IgD-negative memory B cell (primary cell): ENCODE data around the gene OARD1. TPM values are rescaled to one million over a fixed set of nuclear protein-coding genes. Genes with fewer than 3 reads are reported as not detected.

Experiments
- H3K27ac Mint-ChIP-seq, 3 donors: one replicate each; pipeline ENCODE4 v1.8.0; 2020 to 2022; ENCODE audit warnings: mild to moderate bottlenecking in 3 of 3, mixed read lengths in 3 of 3, moderate library complexity in 1 of 3
- H3K27me3 Mint-ChIP-seq: one replicate; pipeline ENCODE4 v1.8.0; 2021; ENCODE audit warnings: mixed read lengths
- H3K36me3 Mint-ChIP-seq: one replicate; pipeline ENCODE4 v1.8.0; 2020; ENCODE audit warnings: mild to moderate bottlenecking, mixed read lengths
- H3K4me1 Mint-ChIP-seq, 3 donors: one replicate each; pipeline ENCODE4 v1.8.0; 2020 to 2022; ENCODE audit warnings: mixed read lengths in 3 of 3, mild to moderate bottlenecking in 1 of 3
- H3K4me3 Mint-ChIP-seq, 4 donors: one replicate each; pipeline ENCODE4 v1.8.0; 2020 to 2022; ENCODE audit warnings: mild to moderate bottlenecking in 4 of 4, mixed read lengths in 4 of 4, moderate library complexity in 3 of 4
- H3K9me3 Mint-ChIP-seq, 3 donors: one replicate each; pipeline ENCODE4 v1.8.0; 2020 to 2021; ENCODE audit warnings: mixed read lengths in 3 of 3, mild to moderate bottlenecking in 1 of 3
- polyA plus RNA-seq: library from polyadenylated mRNA; unstranded; fragments of 300-500 nt; fragmentation: Illumina TruSeq; gene quantifications from one replicate; pipeline ENCODE4 v1.2.3, GENCODE V29; 2021

Gene OARD1
- polyA plus RNA-seq, 1 donor from 2014 or later = 58.3 TPM

GRCh38 chr6:41083072-41083471, 10.9 kb upstream of the OARD1 start:
- H3K36me3 Mint-ChIP-seq = peaks cover 14% of the 10 kb centered on the region
- H3K4me1 Mint-ChIP-seq = peaks cover 17 to 36% (median 29%) of the 10 kb centered on the region in 3 donors
- H3K27ac Mint-ChIP-seq = no peak overlapping the region
- H3K9me3 Mint-ChIP-seq = no peaks in the 10 kb centered on the region
- H3K27me3 Mint-ChIP-seq = no peaks in the 10 kb centered on the region
- no peak overlapping the region for H3K4me3 Mint-ChIP-seq

- H3K4me1 Mint-ChIP-seq = peaks cover 25 to 41% (median 40%) of the 10 kb centered on the region in 3 donors
- peak overlapping the region; percentile 2 to 92 (median 68) for H3K4me3 Mint-ChIP-seq
- H3K27ac Mint-ChIP-seq = peak overlapping the region; percentile 8 to 86 (median 28)
- no peaks in the 10 kb centered on the region for H3K9me3 Mint-ChIP-seq
- H3K36me3 Mint-ChIP-seq = peaks cover 14% of the 10 kb centered on the region
- no peaks in the 10 kb centered on the region for H3K27me3 Mint-ChIP-seq
These were observed 8.5 kb upstream of the OARD1 start for GRCh38 chr6:41080621-41081020.

- Mint-ChIP-seq H3K36me3 (peaks cover 14% of the 10 kb centered on the region), H3K27me3 (no peaks in the 10 kb centered on the region), H3K4me1 (peaks cover 39 to 54% (median 51%) of the 10 kb centered on the region in 3 donors), H3K4me3 (peak overlapping the region in 2 of 4 donors; percentile 9 to 16), H3K9me3 (no peaks in the 10 kb centered on the region), H3K27ac (no peak overlapping the region)
These were observed 6.9 kb upstream of the OARD1 start for GRCh38 chr6:41079080-41079479.

- Mint-ChIP-seq H3K4me1 (peaks cover 39 to 54% (median 43%) of the 10 kb centered on the region in 3 donors), H3K27me3 (no peaks in the 10 kb centered on the region), H3K9me3 (no peaks in the 10 kb centered on the region), H3K27ac (no peak overlapping the region), H3K4me3 (no peak overlapping the region), H3K36me3 (peaks cover 10% of the 10 kb centered on the region)
These were observed 5.9 kb upstream of the OARD1 start for GRCh38 chr6:41078101-41078500.

GRCh38 chr6:41077536-41077935, 5.4 kb upstream of the OARD1 start:
- H3K9me3 Mint-ChIP-seq = no peaks in the 10 kb centered on the region
- peak overlapping the region in 1 of 3 donors; percentile 48 for H3K27ac Mint-ChIP-seq
- H3K36me3 Mint-ChIP-seq = peaks cover 10% of the 10 kb centered on the region
- H3K27me3 Mint-ChIP-seq = no peaks in the 10 kb centered on the region
- peaks cover 37 to 51% (median 42%) of the 10 kb centered on the region in 3 donors for H3K4me1 Mint-ChIP-seq
- no peak overlapping the region for H3K4me3 Mint-ChIP-seq

GRCh38 chr6:41075651-41076626, 3.8 kb upstream of the OARD1 start:
- Mint-ChIP-seq H3K27ac (peak overlapping the region; percentile 18 to 100 (median 97)), H3K4me1 (peaks cover 36 to 51% (median 46%) of the 10 kb centered on the region in 3 donors), H3K4me3 (peak overlapping the region; percentile 83 to 98 (median 97)), H3K27me3 (no peaks in the 10 kb centered on the region), H3K9me3 (no peaks in the 10 kb centered on the region), H3K36me3 (peaks cover 9% of the 10 kb centered on the region)

GRCh38 chr6:41074692-41075436, 2.7 kb upstream of the OARD1 start:
- H3K27me3 Mint-ChIP-seq = no peaks in the 10 kb centered on the region
- H3K9me3 Mint-ChIP-seq = no peaks in the 10 kb centered on the region
- peak overlapping the region; percentile 95 to 98 (median 97) for H3K4me3 Mint-ChIP-seq
- peaks cover 26 to 45% (median 35%) of the 10 kb centered on the region in 3 donors for H3K4me1 Mint-ChIP-seq
- H3K36me3 Mint-ChIP-seq = peaks cover 4% of the 10 kb centered on the region
- H3K27ac Mint-ChIP-seq = peak overlapping the region; percentile 97 to 100 (median 97)

GRCh38 chr6:41073968-41074691, 2.0 kb upstream of the OARD1 start:
- no peaks in the 10 kb centered on the region for H3K9me3 Mint-ChIP-seq
- peaks cover 5% of the 10 kb centered on the region for H3K36me3 Mint-ChIP-seq
- H3K4me1 Mint-ChIP-seq = peaks cover 25 to 42% (median 33%) of the 10 kb centered on the region in 3 donors
- peak overlapping the region; percentile 97 to 100 (median 97) for H3K27ac Mint-ChIP-seq
- peak overlapping the region; percentile 95 to 98 (median 97) for H3K4me3 Mint-ChIP-seq
- H3K27me3 Mint-ChIP-seq = no peaks in the 10 kb centered on the region

GRCh38 chr6:41073203-41073967, 1.2 kb upstream of the OARD1 start:
- Mint-ChIP-seq H3K36me3 (peaks cover 2% of the 10 kb centered on the region), H3K27me3 (no peaks in the 10 kb centered on the region), H3K4me1 (peaks cover 22 to 39% (median 33%) of the 10 kb centered on the region in 3 donors), H3K9me3 (no peaks in the 10 kb centered on the region), H3K27ac (peak overlapping the region; percentile 97 to 100 (median 99)), H3K4me3 (peak overlapping the region; percentile 96 to 98 (median 98))

GRCh38 chr6:41072836-41073202, 663 bp upstream of the OARD1 start, which contains the start of gene NFYA:
Gene NFYA (plus strand): TSS chr6:41072974. CDS start chr6:41079090, 6,116 bp downstream.
- peak within 1 kb of the TSS; percentile 98 to 100 (median 99) for H3K27ac Mint-ChIP-seq
- H3K4me3 Mint-ChIP-seq = peak within 1 kb of the TSS; percentile 96 to 98 (median 98)
- peaks cover 2% of the 10 kb centered on the region for H3K36me3 Mint-ChIP-seq
- no peaks in the 10 kb centered on the region for H3K9me3 Mint-ChIP-seq
- H3K4me1 Mint-ChIP-seq = peaks cover 22 to 36% (median 33%) of the 10 kb centered on the region in 3 donors
- H3K27me3 Mint-ChIP-seq = no peaks in the 10 kb centered on the region

- H3K36me3 Mint-ChIP-seq = peaks cover 2% of the 10 kb centered on the region
These were observed 644 bp downstream of the OARD1 start for GRCh38 chr6:41071501-41071922.

GRCh38 chr6:41066867-41067304, 5.3 kb downstream of the OARD1 start:
- peaks cover 5 to 18% (median 14%) of the 10 kb centered on the region in 3 donors for H3K4me1 Mint-ChIP-seq
- peak overlapping the region in 1 of 4 donors; percentile 46 for H3K4me3 Mint-ChIP-seq
- peak overlapping the region in 2 of 3 donors; percentile 2 to 63 for H3K27ac Mint-ChIP-seq
- peaks cover 4% of the 10 kb centered on the region for H3K36me3 Mint-ChIP-seq
- no peaks in the 10 kb centered on the region for H3K9me3 Mint-ChIP-seq
- no peaks in the 10 kb centered on the region for H3K27me3 Mint-ChIP-seq

More at GRCh38 chr6:41071501-41071922, 644 bp downstream of the OARD1 start:
- Mint-ChIP-seq H3K9me3 (no peaks in the 10 kb centered on the region), H3K4me1 (peaks cover 20 to 40% (median 39%) of the 10 kb centered on the region in 3 donors), H3K27ac (peak overlapping the region; percentile 98 to 100 (median 99)), H3K27me3 (no peaks in the 10 kb centered on the region), H3K4me3 (peak overlapping the region; percentile 92 to 98 (median 98))

- Mint-ChIP-seq H3K9me3 (no peaks in the 10 kb centered on the region), H3K4me1 (peaks cover 5 to 9% (median 6%) of the 10 kb centered on the region in 3 donors), H3K36me3 (peaks cover 6% of the 10 kb centered on the region), H3K27ac (no peak overlapping the region), H3K27me3 (no peaks in the 10 kb centered on the region), H3K4me3 (no peak overlapping the region)
These were observed 6.6 kb downstream of the OARD1 start for GRCh38 chr6:41065550-41066026.
